A172 (cell line): ENCODE data around the gene STAT5B. TPM values are rescaled to one million over a fixed set of nuclear protein-coding genes. Genes with fewer than 3 reads are reported as not detected.
A peak's percentile ranks its signal among the peaks of the same experiment; 100 is the strongest.

ENCODE experiments used
- DNase-seq: peaks from one replicate; pipeline ENCODE4 v3.0.0-alpha.2; 2015; ENCODE audit warnings: low spot score
- total RNA-seq: library from RNA; depleted of rRNA; stranded (reverse); fragments of >200 nt; shearing (Covaris generic); gene quantifications from 2 replicates; pipeline ENCODE4 v1.2.3, GENCODE V29; 2014

STAT5B gene
- total RNA-seq, 1 experiment from 2014 or later: 30.9 TPM

- DNase-seq: no peak
These were observed 9.3 kb upstream of the STAT5B start for GRCh38 chr17:42285346-42286050.

GRCh38 chr17:42284566-42284965, 8.4 kb upstream of the STAT5B start:
- DNase-seq: no peak

GRCh38 chr17:42284024-42284369, 7.8 kb upstream of the STAT5B start:
- DNase-seq: no peak

GRCh38 chr17:42283241-42284023, 7.2 kb upstream of the STAT5B start:
- no peak for DNase-seq

GRCh38 chr17:42282478-42283080, 6.4 kb upstream of the STAT5B start:
- DNase-seq: no peak

GRCh38 chr17:42281571-42282096, 5.4 kb upstream of the STAT5B start:
- no peak for DNase-seq

- DNase-seq: no peak
These were observed 3.8 kb upstream of the STAT5B start for GRCh38 chr17:42279776-42280630.

- DNase-seq: no peak
These were observed 1.1 kb upstream of the STAT5B start for GRCh38 chr17:42277342-42277712.

GRCh38 chr17:42276609-42277341, 584 bp upstream of the STAT5B start:
- DNase-seq: peak; percentile 89

- DNase-seq: no peak
These were observed 448 bp downstream of the STAT5B start for GRCh38 chr17:42275527-42276358.

GRCh38 chr17:42274812-42275526, 1.2 kb downstream of the STAT5B start:
- DNase-seq: peak; percentile 25

GRCh38 chr17:42274253-42274542, 2.0 kb downstream of the STAT5B start:
- DNase-seq: no peak

GRCh38 chr17:42273474-42274252, 2.5 kb downstream of the STAT5B start:
- no peak for DNase-seq

GRCh38 chr17:42272162-42272907, 3.9 kb downstream of the STAT5B start:
- no peak for DNase-seq

- DNase-seq: no peak
These were observed 4.5 kb downstream of the STAT5B start for GRCh38 chr17:42271779-42272035.

- no peak for DNase-seq
These were observed 5.0 kb downstream of the STAT5B start for GRCh38 chr17:42271006-42271778.

- DNase-seq: no peak
These were observed 5.6 kb downstream of the STAT5B start for GRCh38 chr17:42270596-42270995.

GRCh38 chr17:42270170-42270535, 6.0 kb downstream of the STAT5B start:
- DNase-seq: no peak
